Measurements from ENCODE around the gene AKAP13.

DNA sequence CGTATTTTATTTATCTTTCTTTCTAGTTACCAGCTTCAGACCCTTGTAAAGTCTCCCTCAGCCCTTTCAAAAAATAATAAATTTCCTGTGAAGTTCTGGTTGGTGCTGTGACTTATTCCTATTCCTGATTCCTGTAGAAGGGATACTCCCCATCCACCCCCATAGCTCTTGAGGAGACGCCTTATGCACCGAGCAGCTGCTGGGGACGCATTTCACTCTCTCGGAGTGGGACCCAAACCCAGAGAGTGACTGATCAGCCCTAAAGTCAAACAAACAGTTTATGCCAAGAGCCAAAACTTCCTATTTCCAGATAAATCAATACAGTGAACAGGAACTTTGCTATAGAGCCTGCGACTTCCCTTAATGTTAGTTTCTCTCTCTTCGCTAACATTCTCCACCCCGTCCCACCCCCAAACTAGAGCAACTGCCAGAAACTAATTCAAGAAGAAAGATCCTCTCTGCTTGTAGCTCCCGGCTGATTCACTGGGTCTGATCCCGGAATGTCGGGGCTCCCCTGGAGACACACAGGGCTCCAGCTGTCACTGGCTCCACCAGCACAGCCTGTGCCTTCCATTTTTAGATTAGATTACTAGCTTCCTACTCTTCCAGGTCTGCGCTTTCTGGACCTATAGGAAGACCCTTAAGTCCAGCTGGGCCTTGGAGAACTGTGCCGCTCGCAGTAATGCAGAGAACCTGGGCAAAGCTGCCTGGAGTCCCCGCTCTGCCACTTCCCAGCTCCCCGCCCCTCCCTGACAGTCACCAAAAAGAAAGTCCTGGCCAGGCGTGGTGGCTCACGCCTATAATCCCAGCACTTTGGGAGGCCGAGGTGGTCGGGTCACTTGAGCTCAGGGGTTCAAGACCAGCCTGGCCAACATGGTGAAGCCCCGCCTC, 369.1 kb downstream of the AKAP13 start:
- TF ChIP-seq, protein P1, sequence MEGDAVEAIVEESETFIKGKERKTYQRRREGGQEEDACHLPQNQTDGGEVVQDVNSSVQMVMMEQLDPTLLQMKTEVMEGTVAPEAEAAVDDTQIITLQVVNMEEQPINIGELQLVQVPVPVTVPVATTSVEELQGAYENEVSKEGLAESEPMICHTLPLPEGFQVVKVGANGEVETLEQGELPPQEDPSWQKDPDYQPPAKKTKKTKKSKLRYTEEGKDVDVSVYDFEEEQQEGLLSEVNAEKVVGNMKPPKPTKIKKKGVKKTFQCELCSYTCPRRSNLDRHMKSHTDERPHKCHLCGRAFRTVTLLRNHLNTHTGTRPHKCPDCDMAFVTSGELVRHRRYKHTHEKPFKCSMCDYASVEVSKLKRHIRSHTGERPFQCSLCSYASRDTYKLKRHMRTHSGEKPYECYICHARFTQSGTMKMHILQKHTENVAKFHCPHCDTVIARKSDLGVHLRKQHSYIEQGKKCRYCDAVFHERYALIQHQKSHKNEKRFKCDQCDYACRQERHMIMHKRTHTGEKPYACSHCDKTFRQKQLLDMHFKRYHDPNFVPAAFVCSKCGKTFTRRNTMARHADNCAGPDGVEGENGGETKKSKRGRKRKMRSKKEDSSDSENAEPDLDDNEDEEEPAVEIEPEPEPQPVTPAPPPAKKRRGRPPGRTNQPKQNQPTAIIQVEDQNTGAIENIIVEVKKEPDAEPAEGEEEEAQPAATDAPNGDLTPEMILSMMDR (IDR thresholded peaks at IDR 0.05; ENCODE audit: low read depth, low read length) = no peak
- no peak for TF ChIP-seq EZH2phosphoT487 (IDR thresholded peaks at IDR 0.05; ENCODE audit: low read depth)

Data from OCI-LY3 (cell line).